BLaER1 (cell line): Measurements from ENCODE around the gene DCDC2C.
A peak's percentile ranks its signal among the peaks of the same experiment; 100 is the strongest.
"Not testable (repeated sequence)": the region's sequence is repeated elsewhere in the genome, so short reads cannot be mapped to it uniquely, and the experiment has no call there.

Experiments used
- H3K27ac ChIP-seq: shearing (Covaris generic); formaldehyde crosslinking; 2 replicates; pipeline ENCODE4 v1.8.1; 2022
- H3K27me3 ChIP-seq: shearing (Covaris generic); formaldehyde crosslinking; 2 replicates; pipeline ENCODE4 v1.8.1; 2022
- H3K36me3 ChIP-seq: shearing (Covaris generic); formaldehyde crosslinking; 2 replicates; pipeline ENCODE4 v1.8.1; 2022
- H3K4me1 ChIP-seq: shearing (Covaris generic); formaldehyde crosslinking; 2 replicates; pipeline ENCODE4 v1.8.1; 2022
- H3K4me2 ChIP-seq: shearing (Covaris generic); formaldehyde crosslinking; 2 replicates; pipeline ENCODE4 v1.8.1; 2022
- H3K4me3 ChIP-seq: shearing (Covaris generic); formaldehyde crosslinking; 2 replicates; pipeline ENCODE4 v1.8.1; 2022
- H3K9ac ChIP-seq: shearing (Covaris generic); formaldehyde crosslinking; 2 replicates; pipeline ENCODE4 v1.8.1; 2022
- H3K9me3 ChIP-seq: shearing (Covaris generic); formaldehyde crosslinking; 2 replicates; pipeline ENCODE4 v1.8.1; 2022
- H4K20me1 ChIP-seq: shearing (Covaris generic); formaldehyde crosslinking; 2 replicates; pipeline ENCODE4 v1.8.1; 2022
- Cebpa-rat ChIP-seq: shearing (Covaris generic); IDR thresholded peaks from 2 replicates; pipeline ENCODE4 v1.8.1; 2022

The DCDC2C gene

GRCh38 chr2:3801506-3801905 lies 98.1 kb downstream of the DCDC2C start:
- Histone ChIP-seq H3K36me3 (no peaks in the 10 kb centered on the region), H3K4me3 (no peak overlapping the region), H3K9ac (no peak overlapping the region), H4K20me1 (no peaks in the 10 kb centered on the region), H3K4me2 (no peak overlapping the region), H3K9me3 (peaks cover 16% of the 10 kb centered on the region), H3K27me3 (no peaks in the 10 kb centered on the region), H3K4me1 (no peaks in the 10 kb centered on the region), H3K27ac (no peak overlapping the region)
- no peak for TF ChIP-seq Cebpa-rat

GRCh38 chr2:3805201-3805939 lies 102.0 kb downstream of the DCDC2C start:
- Histone ChIP-seq H3K27ac (no peak overlapping the region), H3K9me3 (peaks cover 16% of the 10 kb centered on the region), H3K4me1 (peaks cover 12% of the 10 kb centered on the region), H3K9ac (no peak overlapping the region), H3K27me3 (no peaks in the 10 kb centered on the region), H4K20me1 (no peaks in the 10 kb centered on the region), H3K36me3 (no peaks in the 10 kb centered on the region), H3K4me2 (no peak overlapping the region), H3K4me3 (no peak overlapping the region)
- TF ChIP-seq Cebpa-rat: no peak

GRCh38 chr2:3806168-3806567 lies 102.8 kb downstream of the DCDC2C start:
- TF ChIP-seq Cebpa-rat: no peak
- Histone ChIP-seq H3K4me1 (peaks cover 12% of the 10 kb centered on the region), H3K4me3 (no peak overlapping the region), H3K36me3 (no peaks in the 10 kb centered on the region), H3K9me3 (peaks cover 24% of the 10 kb centered on the region), H3K9ac (no peak overlapping the region), H4K20me1 (no peaks in the 10 kb centered on the region), H3K4me2 (no peak overlapping the region), H3K27me3 (no peaks in the 10 kb centered on the region), H3K27ac (no peak overlapping the region)

GRCh38 chr2:3806730-3807129 lies 103.4 kb downstream of the DCDC2C start:
- H3K27ac ChIP-seq: no peak overlapping the region
- peak overlapping the region; percentile 4; the same call in 1 of the 2 replicates for H3K4me2 ChIP-seq
- no peaks in the 10 kb centered on the region for H3K36me3 ChIP-seq
- H3K27me3 ChIP-seq: no peaks in the 10 kb centered on the region
- H3K9me3 ChIP-seq: peaks cover 26% of the 10 kb centered on the region
- H3K4me1 ChIP-seq: peaks cover 12% of the 10 kb centered on the region
- TF ChIP-seq Cebpa-rat: no peak
- H3K9ac ChIP-seq: no peak overlapping the region
- no peak overlapping the region for H3K4me3 ChIP-seq
- H4K20me1 ChIP-seq: no peaks in the 10 kb centered on the region

- Histone ChIP-seq H4K20me1 (no peaks in the 10 kb centered on the region), H3K9me3 (peaks cover 26% of the 10 kb centered on the region), H3K4me2 (0 out of 2 replicates have a peak overlapping the region, but pooled peaks have one; percentile 4), H3K4me3 (no peak overlapping the region), H3K36me3 (no peaks in the 10 kb centered on the region), H3K4me1 (peaks cover 12% of the 10 kb centered on the region), H3K27ac (no peak overlapping the region), H3K27me3 (no peaks in the 10 kb centered on the region), H3K9ac (no peak overlapping the region)
- TF ChIP-seq Cebpa-rat: no peak
These were observed 104.5 kb downstream of the DCDC2C start for GRCh38 chr2:3807853-3808252.

- H3K27ac ChIP-seq: no peak overlapping the region
- H3K9ac ChIP-seq: no peak overlapping the region
- H3K36me3 ChIP-seq: no peaks in the 10 kb centered on the region
- H3K27me3 ChIP-seq: no peaks in the 10 kb centered on the region
- H3K4me2 ChIP-seq: no peak overlapping the region
- H4K20me1 ChIP-seq: no peaks in the 10 kb centered on the region
- no peak overlapping the region for H3K4me3 ChIP-seq
- H3K4me1 ChIP-seq: no peaks in the 10 kb centered on the region
- TF ChIP-seq Cebpa-rat: no peak
- peaks cover 60% of the 10 kb centered on the region for H3K9me3 ChIP-seq
These were observed 111.4 kb downstream of the DCDC2C start for GRCh38 chr2:3814706-3815245.

GRCh38 chr2:3817144-3817543 lies 113.8 kb downstream of the DCDC2C start:
- peaks cover 54% of the 10 kb centered on the region for H3K9me3 ChIP-seq
- not testable (repeated sequence) for H3K4me3 ChIP-seq, H3K4me1 ChIP-seq

GRCh38 chr2:3823748-3824147 lies 120.4 kb downstream of the DCDC2C start:
- no peak overlapping the region for H3K4me3 ChIP-seq
- H3K9ac ChIP-seq: no peak overlapping the region
- no peak overlapping the region for H3K27ac ChIP-seq
- peaks cover 14% of the 10 kb centered on the region for H3K9me3 ChIP-seq
- TF ChIP-seq Cebpa-rat: no peak
- no peaks in the 10 kb centered on the region for H3K36me3 ChIP-seq
- no peaks in the 10 kb centered on the region for H4K20me1 ChIP-seq
- H3K4me2 ChIP-seq: no peak overlapping the region
- no peaks in the 10 kb centered on the region for H3K27me3 ChIP-seq
- H3K4me1 ChIP-seq: no peaks in the 10 kb centered on the region

More at GRCh38 chr2:3817144-3817543, 113.8 kb downstream of the DCDC2C start:
- H3K36me3 ChIP-seq, H3K27ac ChIP-seq, H3K27me3 ChIP-seq, H3K4me2 ChIP-seq, H4K20me1 ChIP-seq, H3K9ac ChIP-seq: not testable (repeated sequence)

GRCh38 chr2:3827673-3828575 lies 124.5 kb downstream of the DCDC2C start:
- Histone ChIP-seq H3K4me1 (no peaks in the 10 kb centered on the region), H3K4me3 (no peak overlapping the region), H4K20me1 (no peaks in the 10 kb centered on the region), H3K4me2 (no peak overlapping the region), H3K9me3 (peaks cover 3% of the 10 kb centered on the region), H3K9ac (no peak overlapping the region), H3K36me3 (no peaks in the 10 kb centered on the region), H3K27me3 (no peaks in the 10 kb centered on the region), H3K27ac (no peak overlapping the region)
- no peak for TF ChIP-seq Cebpa-rat

- Histone ChIP-seq H3K9ac (no peak overlapping the region), H3K36me3 (no peaks in the 10 kb centered on the region), H3K4me3 (no peak overlapping the region), H3K9me3 (peaks cover 7% of the 10 kb centered on the region; the same call in 1 of the 2 replicates), H3K4me2 (no peak overlapping the region), H3K27ac (no peak overlapping the region), H3K4me1 (no peaks in the 10 kb centered on the region), H3K27me3 (no peaks in the 10 kb centered on the region), H4K20me1 (no peaks in the 10 kb centered on the region)
- TF ChIP-seq Cebpa-rat: no peak
These were observed 127.4 kb downstream of the DCDC2C start for GRCh38 chr2:3830796-3831195.
